Glomerular endothelial cell (primary cell): Measurements from ENCODE around the gene CPXCR1. TPM values are rescaled to one million over a fixed set of nuclear protein-coding genes. Genes with fewer than 3 reads are reported as not detected.
"Not testable (repeated sequence)": the region's sequence is repeated elsewhere in the genome, so short reads cannot be mapped to it uniquely, and the experiment has no call there.

Source experiments
- DNase-seq: peaks from one replicate; pipeline ENCODE4 v3.0.0-alpha.2; 2011; ENCODE audit warnings: low read depth, low spot score; ENCODE audit errors: extremely low read depth
- total RNA-seq: library from RNA; depleted of rRNA; stranded (reverse); fragments of >200 nt; gene quantifications from 2 replicates; pipeline ENCODE4 v1.2.3, GENCODE V29; 2015

The CPXCR1 gene
- not detected in 2 replicates for total RNA-seq

DNA sequence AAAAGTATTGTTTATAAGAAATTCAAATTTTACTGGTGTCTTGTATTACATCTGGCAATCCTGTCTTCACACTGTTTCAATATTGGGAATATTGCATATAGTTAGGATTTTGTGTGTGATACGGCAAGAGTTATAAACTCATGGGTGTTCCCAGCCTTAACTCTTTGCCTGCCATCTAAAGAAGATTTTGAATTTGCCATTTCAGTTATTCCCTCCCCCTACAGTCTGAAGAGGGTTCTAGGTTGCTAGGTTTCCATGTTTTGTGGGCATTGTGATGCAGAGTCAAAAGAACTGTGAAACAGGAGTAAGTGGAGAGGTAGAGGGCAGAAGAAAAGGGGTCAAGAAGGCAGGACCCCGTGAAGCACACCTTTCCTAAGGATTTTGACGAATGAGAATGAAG is at the start of gene CPXCR1:
TSS of gene CPXCR1 (plus strand) at position 301 of the 400 bp plus-strand sequence. CDS start 6,190 bp downstream, outside the sequence.
- no peak for DNase-seq

DNA sequence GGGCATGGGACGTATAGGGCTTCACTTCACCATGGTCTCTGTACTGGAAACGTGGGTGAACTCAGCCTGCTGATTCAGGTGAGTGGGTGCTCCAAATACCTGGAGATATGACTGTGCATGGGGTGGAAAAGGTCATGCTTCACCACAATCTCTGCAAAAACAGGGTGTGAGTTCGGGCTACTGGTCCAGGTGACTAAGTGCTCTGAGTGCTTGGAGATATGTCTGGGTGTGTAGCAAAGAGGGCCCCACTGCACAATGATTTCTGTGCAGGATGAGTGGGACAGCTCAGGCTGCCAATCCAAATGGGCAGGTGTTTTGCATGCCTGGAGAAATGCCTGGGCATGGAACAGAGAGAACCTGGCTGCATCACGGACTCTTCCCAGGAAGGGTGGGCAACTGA is 11.2 kb upstream of the CPXCR1 start:
- no peak for DNase-seq

DNA sequence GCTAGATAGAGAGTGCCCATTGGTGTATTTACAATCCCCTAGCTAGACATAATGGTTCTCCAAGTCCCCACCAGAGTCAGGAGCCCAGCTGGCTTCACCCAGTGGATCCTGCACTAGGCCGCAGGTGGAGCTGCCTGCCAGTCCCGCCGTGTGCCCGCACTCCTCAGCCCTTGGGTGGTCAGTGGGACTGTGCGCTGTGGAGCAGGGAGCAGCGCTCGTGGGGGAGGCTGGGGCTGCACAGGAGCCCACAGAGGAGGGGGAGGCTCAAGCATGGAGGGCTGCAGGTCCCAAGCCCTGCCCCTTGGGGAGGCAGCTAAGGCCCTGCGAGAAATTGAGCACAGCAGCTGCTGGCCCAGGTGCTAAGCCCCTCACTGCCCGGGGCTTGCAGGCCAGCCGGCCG is 810 bp upstream of the CPXCR1 start:
- DNase-seq, result not testable (repeated sequence)

DNA sequence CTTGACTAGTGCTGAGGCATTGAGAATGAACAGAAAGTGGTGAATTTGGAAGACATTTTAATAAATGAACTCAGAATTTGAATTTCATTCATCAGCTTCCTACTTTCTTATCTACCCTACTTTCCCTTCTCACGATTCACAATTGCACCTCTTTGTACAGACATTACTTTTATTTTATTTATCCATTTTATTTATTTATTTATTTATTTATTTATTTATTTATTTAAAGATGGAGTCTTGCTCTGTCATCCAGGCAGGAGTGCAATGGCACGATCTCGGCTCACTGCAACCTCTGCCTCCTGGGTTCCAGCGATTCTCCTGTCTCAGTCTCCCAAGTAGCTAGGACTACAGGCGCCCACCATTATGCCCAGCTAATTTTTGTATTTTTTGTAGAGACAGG is 5.3 kb downstream of the CPXCR1 start:
- not testable (repeated sequence) for DNase-seq

DNA sequence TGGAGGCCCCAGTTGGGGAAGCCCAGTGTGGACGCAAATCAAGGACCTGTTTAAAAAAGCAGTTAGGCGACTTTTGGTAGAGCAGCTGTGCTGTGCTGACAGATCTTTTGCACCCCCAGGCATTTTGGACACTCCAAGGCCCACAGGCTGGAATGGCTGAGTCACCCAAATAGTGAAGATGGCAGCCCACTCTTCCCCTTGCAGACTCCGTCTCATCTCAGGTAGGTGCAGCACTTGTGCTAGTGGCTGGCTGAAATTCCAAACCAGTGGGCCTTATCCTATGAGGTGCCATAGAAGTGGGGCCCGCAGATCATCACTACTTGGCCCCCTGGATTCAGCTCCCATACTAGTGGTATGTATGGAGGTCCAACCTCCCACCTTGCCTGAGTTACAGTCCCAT is 42.8 kb downstream of the CPXCR1 start:
- no peak for DNase-seq
